HepG2 (cell line): Measurements from ENCODE around the gene CACNA1C. TPM values are rescaled to one million over a fixed set of nuclear protein-coding genes. Genes with fewer than 3 reads are reported as not detected.

Source experiments
- ATAC-seq: fragments of 200-7000 bp; cut with Tn5 transposase; 3 replicates; pipeline ENCODE4 v1.9.1; 2020; ENCODE audit warnings: mild to moderate bottlenecking, moderate library complexity
- BruUV-seq: library from RNA; stranded (reverse); fragments of 400-500 nt; replicated peaks from 2 replicates; lab custom pipeline; 2021; lab: Mats Ljungman, UMichigan
- CTCF ChIA-PET: fragments of 300-600 bp; formaldehyde crosslinking; extraction: SDS; loops from one replicate; lab custom pipeline; 2021; ENCODE audit warnings: low total read pairs, inconsistent platforms, low intra/inter-chr PET ratio; lab: Yijun Ruan, JAX
- POLR2A ChIA-PET: fragments of 350-600 bp; sonication (Branson Sonifier 250); formaldehyde crosslinking; loops from one replicate; lab custom pipeline; 2020; ENCODE audit warnings: antibody characterized with exemption, inconsistent platforms; lab: Yijun Ruan, JAX
- DNase-seq: peaks from one replicate; pipeline ENCODE4 v3.0.0-alpha.2; 2015; ENCODE audit warnings: low spot score
- FAIRE-seq: peaks from 3 replicates; lab custom pipeline; 2011; peaks lifted over from hg19 to GRCh38; lab: Jason Lieb, UNC
- H2AFZ ChIP-seq: one replicate; pipeline ENCODE4 v1.6.1; 2011; ENCODE audit warnings: low read length, inconsistent platforms
- H3K27ac ChIP-seq: fragments of 300-600 bp; 3 replicates; pipeline ENCODE4 v1.8.0; 2011; ENCODE audit warnings: mixed run types, mild to moderate bottlenecking, mixed read lengths, low read length, inconsistent platforms; ENCODE audit not compliant: insufficient read depth; ENCODE audit errors: extremely low read length
- H3K27me3 ChIP-seq, 2 experiments: fragments of 200-600 bp in 1 of 2; 2 replicates in 1 of 2; 3 replicates in 1 of 2; pipeline versions ENCODE4 v1.6.0 to v1.8.0; 2011; ENCODE audit warnings: low read length in 2 of 2, mild to moderate bottlenecking in 2 of 2, moderate library complexity in 2 of 2, inconsistent platforms in 1 of 2; ENCODE audit not compliant: insufficient read depth in 2 of 2, control insufficient read depth in 1 of 2
- H3K36me3 ChIP-seq, 2 experiments: fragments of 200-600 bp in 1 of 2; replicated peaks in 1 of 2; 2 replicates in 1 of 2; 3 replicates in 1 of 2; pipeline versions ENCODE4 v1.5.1 to v1.8.0; 2011; ENCODE audit warnings: low read length in 2 of 2, inconsistent platforms in 1 of 2; ENCODE audit not compliant: insufficient read depth in 2 of 2, control insufficient read depth in 1 of 2
- H3K4me1 ChIP-seq: 2 replicates; pipeline ENCODE4 v1.5.1; 2012; ENCODE audit warnings: low read length, inconsistent platforms; ENCODE audit not compliant: insufficient read depth
- H3K4me2 ChIP-seq: 2 replicates; pipeline ENCODE4 v1.6.0; 2011; ENCODE audit warnings: low read depth, low read length, inconsistent platforms
- H3K4me3 ChIP-seq, 3 experiments: fragments of 200-600 bp in 1 of 3; sonication (generic), shearing (Covaris generic) in 1 of 3; replicated peaks in 1 of 3; 2 replicates each; pipeline ENCODE4 v1.5.1; 2011 to 2016; ENCODE audit warnings: low read length in 3 of 3, inconsistent platforms in 2 of 3, low read depth in 2 of 3, mild to moderate bottlenecking in 2 of 3, control low read depth in 1 of 3, mixed read lengths in 1 of 3; ENCODE audit not compliant: insufficient read depth in 1 of 3
- H3K79me2 ChIP-seq: one replicate; pipeline ENCODE4 v1.6.1; 2011; ENCODE audit warnings: low read length, inconsistent platforms; ENCODE audit not compliant: insufficient read depth
- H3K9ac ChIP-seq: 2 replicates; pipeline ENCODE4 v1.6.0; 2011; ENCODE audit warnings: mild to moderate bottlenecking, low read depth, low read length, inconsistent platforms; ENCODE audit not compliant: insufficient read depth
- H3K9me3 ChIP-seq: 2 replicates; pipeline ENCODE4 v1.5.1; 2012; ENCODE audit warnings: mild to moderate bottlenecking, low read length
- H4K20me1 ChIP-seq: 2 replicates; pipeline ENCODE4 v1.6.0; 2011; ENCODE audit warnings: inconsistent platforms, mild to moderate bottlenecking, low read length, moderate library complexity; ENCODE audit not compliant: insufficient read depth
- ARID4A ChIP-seq: sonication (generic); formaldehyde crosslinking; IDR thresholded peaks from 2 replicates; pipeline ENCODE4 v1.5.0; 2020; ENCODE audit warnings: mild to moderate bottlenecking, missing genetic modification reagents, borderline replicate concordance
- CENPBD1 ChIP-seq: sonication (generic); formaldehyde crosslinking; IDR thresholded peaks from 2 replicates; pipeline ENCODE4 v1.8.0; 2022; ENCODE audit warnings: missing genetic modification reagents, low read depth, mild to moderate bottlenecking, borderline replicate concordance
- EEA1 ChIP-seq: sonication (generic); formaldehyde crosslinking; IDR thresholded peaks from 2 replicates; pipeline ENCODE4 v1.5.1; 2020; ENCODE audit warnings: mild to moderate bottlenecking, missing genetic modification reagents, borderline replicate concordance
- HNRNPK ChIP-seq: fragments of 200-400 bp; formaldehyde crosslinking; IDR thresholded peaks from 2 replicates; pipeline ENCODE4 v1.6.1; 2018; ENCODE audit warnings: low read length, low read depth, moderate library complexity, mild to moderate bottlenecking; ENCODE audit not compliant: poor library complexity, severe bottlenecking
- SMC3 ChIP-seq: IDR thresholded peaks from 2 replicates; pipeline ENCODE4 v1.6.1; 2011; ENCODE audit warnings: low read length, improper control_type of control experiment
- TFAP4 ChIP-seq: sonication (generic); IDR thresholded peaks from 2 replicates; pipeline ENCODE4 v1.6.1; 2016; ENCODE audit warnings: low read depth, borderline replicate concordance
- THRA ChIP-seq: sonication (generic); formaldehyde crosslinking; IDR thresholded peaks from 2 replicates; pipeline ENCODE4 v1.4.0; 2020; ENCODE audit warnings: missing genetic modification reagents, borderline replicate concordance
- TRIM24 ChIP-seq: sonication (generic); formaldehyde crosslinking; IDR thresholded peaks from 2 replicates; pipeline ENCODE4 v1.8.0; 2022; ENCODE audit warnings: mild to moderate bottlenecking, missing genetic modification reagents
- ZFP91 ChIP-seq: sonication (generic); formaldehyde crosslinking; IDR thresholded peaks from 2 replicates; pipeline ENCODE4 v1.9.0; 2022; ENCODE audit warnings: missing genetic modification reagents, mild to moderate bottlenecking, borderline replicate concordance
- ZIK1 ChIP-seq: sonication (generic); formaldehyde crosslinking; IDR thresholded peaks from 2 replicates; pipeline ENCODE4 v1.5.0; 2020; ENCODE audit warnings: mild to moderate bottlenecking, low read depth, missing genetic modification reagents, borderline replicate concordance
- ZNF232 ChIP-seq: sonication (generic); formaldehyde crosslinking; IDR thresholded peaks from 2 replicates; pipeline ENCODE4 v1.4.0; 2020; ENCODE audit warnings: missing genetic modification reagents, borderline replicate concordance
- ZNF788 ChIP-seq: sonication (generic); formaldehyde crosslinking; IDR thresholded peaks from 2 replicates; pipeline ENCODE4 v1.5.0; 2020; ENCODE audit warnings: mild to moderate bottlenecking, missing genetic modification reagents, borderline replicate concordance
- WGBS: methylation state at CpG from one replicate; pipeline ENCODE4 v1.1.6; 2017; ENCODE audit warnings: low lambda C conversion rate; 5-methylcytosine and 5-hydroxymethylcytosine counted together
- in situ Hi-C: cut with HindIII; loops from 2 replicates; pipeline ENCODE4 v1.10.0; 2017; ENCODE audit warnings: low pct_unique_long_range_greater_than_20kb; ENCODE audit not compliant: extremely low pct_ligation_motif_present
- intact Hi-C: fragments of 100-400 bp; cut with micrococcal nuclease; formaldehyde crosslinking; loops from one replicate; pipeline ENCODE4 v1.10.0; 2022; ENCODE audit not compliant: unreplicated experiment
- polyA plus RNA-seq, 8 experiments: library from polyadenylated mRNA; depleted of rRNA in 3 of 8; stranded (reverse) in 7 of 8; unstranded in 1 of 8; fragments of >200 nt; fragmentation: Illumina TruSeq in 4 of 8; extraction: Trizol in 4 of 8; gene quantifications; 2 replicates each; pipeline versions ENCODE4 v1.2.1 to v1.2.3, GENCODE V29; 2011 to 2016; ENCODE audit warnings: low read depth in 4 of 8, missing spikeins in 1 of 8, mixed read lengths in 1 of 8; ENCODE audit not compliant: insufficient read depth in 1 of 8
- total RNA-seq, 5 experiments: library from RNA; depleted of rRNA; stranded (reverse); fragments of >200 nt; fragmentation: Illumina TruSeq; extraction: Trizol; gene quantifications; 2 replicates each; pipeline ENCODE4 v1.2.3, GENCODE V29; 2016; ENCODE audit warnings: low read depth in 1 of 5

The CACNA1C gene
- total and polyA plus RNA-seq, 2 of the 13 experiments (the other 11 are each of a cell fraction or from before 2014, with no cell fraction given) = not detected

- TF ChIP-seq THRA (CRISPR knock-in tag) = no peak
- TF ChIP-seq ARID4A (CRISPR knock-in tag) = no peak
- no peak for TF ChIP-seq ZNF788 (CRISPR knock-in tag)
- no peak for TF ChIP-seq EEA1
- no peak for TF ChIP-seq SMC3
These were observed 38.6 kb upstream of the CACNA1C start (continued) for GRCh38 chr12:2014231-2014630.

- intact Hi-C loops = no loop called here
- BruUV-seq = no TSS peak
- Histone ChIP-seq H3K4me2 (no peak overlapping the region), H3K9me3 (no peaks in the 10 kb centered on the region), H3K4me1 (peaks cover 21% of the 10 kb centered on the region), H3K79me2 (no peaks in the 10 kb centered on the region), H3K4me3 (no peak overlapping the region), H3K27ac (no peak overlapping the region), H4K20me1 (no peaks in the 10 kb centered on the region), H2AFZ (no peak overlapping the region), H3K9ac (no peak overlapping the region), H3K27me3 (peaks cover 0 to 9% of the 10 kb centered on the region in 2 experiments; a peak in 2 of 5 replicates), H3K36me3 (no peaks in the 10 kb centered on the region)
- CTCF ChIA-PET = no interaction called here
- ATAC-seq (no peak), FAIRE-seq (no peak), DNase-seq (no peak)
- in situ Hi-C loops = no loop called here
- WGBS = 33% methylated on average over 9 of the region's 9 CpGs
- POLR2A ChIA-PET = no interaction called here
- no peak for TF ChIP-seq ZFP91 (CRISPR knock-in tag)
- TF ChIP-seq CENPBD1 = no peak
- no peak for TF ChIP-seq HNRNPK
- TF ChIP-seq TFAP4 = no peak
- no peak for TF ChIP-seq ZNF232 (CRISPR knock-in tag)
- TF ChIP-seq ZIK1 (CRISPR knock-in tag) = no peak
- no peak for TF ChIP-seq TRIM24 (CRISPR knock-in tag)
These were observed 35.8 kb upstream of the CACNA1C start for GRCh38 chr12:2016862-2017545.
